ENCODE results near the gene ARRDC4. TPM values are rescaled to one million over a fixed set of nuclear protein-coding genes. Genes with fewer than 3 reads are reported as not detected.

Gene ARRDC4
- polyA plus RNA-seq, 1 donor from 2014 or later, result 39.7 TPM

GRCh38 chr15:97915261-97915660 is 45.2 kb upstream of the ARRDC4 start:
- Histone ChIP-seq H3K79me2 (replicated peaks; ENCODE audit: insufficient read depth, low read length) (no peaks in the 10 kb centered on the region), H3K4me3 (ENCODE audit: low read length) (no peak overlapping the region), H3K36me3 (ENCODE audit: insufficient read depth, low read length) (no peaks in the 10 kb centered on the region), H3K4me2 (ENCODE audit: low read length) (no peak overlapping the region), H4K20me1 (ENCODE audit: insufficient read depth) (no peaks in the 10 kb centered on the region), H3K9ac (ENCODE audit: low read length) (no peak overlapping the region), H3K27me3 (ENCODE audit: insufficient read depth, low read depth, low read length) (no peaks in the 10 kb centered on the region), H3K9me2 (ENCODE audit: insufficient read depth, low read length) (no peaks in the 10 kb centered on the region), H3K9me3 (ENCODE audit: low read length) (no peaks in the 10 kb centered on the region), H3F3A (ENCODE audit: insufficient read depth, low read length, poor library complexity, severe bottlenecking) (no peaks in the 10 kb centered on the region), H2AFZ (ENCODE audit: low read depth, low read length) (no peak overlapping the region), H3K27ac (ENCODE audit: low read length) (no peak overlapping the region)
- no peak for TF ChIP-seq MXI1 (conservative IDR thresholded peaks at IDR 0.05; ENCODE audit: poor library complexity, severe bottlenecking)
- no peak for TF ChIP-seq CTCF (IDR thresholded peaks at IDR 0.05; ENCODE audit: poor library complexity, severe bottlenecking)

- no peak overlapping the region for H3K4me3 ChIP-seq (ENCODE audit: low read length)
- no peak overlapping the region for H3K4me2 ChIP-seq (ENCODE audit: low read length)
- no peak overlapping the region for H3K9ac ChIP-seq (ENCODE audit: low read length)
- TF ChIP-seq EP300 (conservative IDR thresholded peaks at IDR 0.05; ENCODE audit: poor library complexity, severe bottlenecking) (no peak), SMC3 (conservative IDR thresholded peaks at IDR 0.05; ENCODE audit: poor library complexity) (no peak), MXI1 (conservative IDR thresholded peaks at IDR 0.05; ENCODE audit: poor library complexity, severe bottlenecking) (no peak), RAD21 (conservative IDR thresholded peaks at IDR 0.05) (no peak), TAF1 (IDR thresholded peaks at IDR 0.05; ENCODE audit: low read depth) (no peak), POLR2AphosphoS5 (IDR thresholded peaks at IDR 0.05) (no peak), CTCF (IDR thresholded peaks at IDR 0.05; ENCODE audit: poor library complexity, severe bottlenecking) (no peak), EZH2 (IDR thresholded peaks at IDR 0.05; ENCODE audit: borderline replicate concordance, insufficient read depth, low read length, poor library complexity, severe bottlenecking) (no peak)
- TF ChIP-seq, protein P1, sequence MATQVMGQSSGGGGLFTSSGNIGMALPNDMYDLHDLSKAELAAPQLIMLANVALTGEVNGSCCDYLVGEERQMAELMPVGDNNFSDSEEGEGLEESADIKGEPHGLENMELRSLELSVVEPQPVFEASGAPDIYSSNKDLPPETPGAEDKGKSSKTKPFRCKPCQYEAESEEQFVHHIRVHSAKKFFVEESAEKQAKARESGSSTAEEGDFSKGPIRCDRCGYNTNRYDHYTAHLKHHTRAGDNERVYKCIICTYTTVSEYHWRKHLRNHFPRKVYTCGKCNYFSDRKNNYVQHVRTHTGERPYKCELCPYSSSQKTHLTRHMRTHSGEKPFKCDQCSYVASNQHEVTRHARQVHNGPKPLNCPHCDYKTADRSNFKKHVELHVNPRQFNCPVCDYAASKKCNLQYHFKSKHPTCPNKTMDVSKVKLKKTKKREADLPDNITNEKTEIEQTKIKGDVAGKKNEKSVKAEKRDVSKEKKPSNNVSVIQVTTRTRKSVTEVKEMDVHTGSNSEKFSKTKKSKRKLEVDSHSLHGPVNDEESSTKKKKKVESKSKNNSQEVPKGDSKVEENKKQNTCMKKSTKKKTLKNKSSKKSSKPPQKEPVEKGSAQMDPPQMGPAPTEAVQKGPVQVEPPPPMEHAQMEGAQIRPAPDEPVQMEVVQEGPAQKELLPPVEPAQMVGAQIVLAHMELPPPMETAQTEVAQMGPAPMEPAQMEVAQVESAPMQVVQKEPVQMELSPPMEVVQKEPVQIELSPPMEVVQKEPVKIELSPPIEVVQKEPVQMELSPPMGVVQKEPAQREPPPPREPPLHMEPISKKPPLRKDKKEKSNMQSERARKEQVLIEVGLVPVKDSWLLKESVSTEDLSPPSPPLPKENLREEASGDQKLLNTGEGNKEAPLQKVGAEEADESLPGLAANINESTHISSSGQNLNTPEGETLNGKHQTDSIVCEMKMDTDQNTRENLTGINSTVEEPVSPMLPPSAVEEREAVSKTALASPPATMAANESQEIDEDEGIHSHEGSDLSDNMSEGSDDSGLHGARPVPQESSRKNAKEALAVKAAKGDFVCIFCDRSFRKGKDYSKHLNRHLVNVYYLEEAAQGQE (IDR thresholded peaks at IDR 0.05; ENCODE audit: borderline replicate concordance), result no peak
- H3K9me2 ChIP-seq (ENCODE audit: insufficient read depth, low read length), result no peaks in the 10 kb centered on the region
- H3K79me2 ChIP-seq (replicated peaks; ENCODE audit: insufficient read depth, low read length), result no peaks in the 10 kb centered on the region
- H3F3A ChIP-seq (ENCODE audit: insufficient read depth, low read length, poor library complexity, severe bottlenecking), result no peaks in the 10 kb centered on the region
- no peaks in the 10 kb centered on the region for H3K36me3 ChIP-seq (ENCODE audit: insufficient read depth, low read length)
- no peaks in the 10 kb centered on the region for H3K27me3 ChIP-seq (ENCODE audit: insufficient read depth, low read depth, low read length)
- H3K27ac ChIP-seq (ENCODE audit: low read length), result no peak overlapping the region
- no peak overlapping the region for H2AFZ ChIP-seq (ENCODE audit: low read depth, low read length)
- no peaks in the 10 kb centered on the region for H4K20me1 ChIP-seq (ENCODE audit: insufficient read depth)
- H3K9me3 ChIP-seq (ENCODE audit: low read length), result peaks cover 10% of the 10 kb centered on the region
Observed at GRCh38 chr15:97921296-97921865, 39.1 kb upstream of the ARRDC4 start.
